H1 (cell line): ENCODE data around the gene FRMD3. TPM values are rescaled to one million over a fixed set of nuclear protein-coding genes. Genes with fewer than 3 reads are reported as not detected.

ENCODE experiments used
- CTCF ChIA-PET: fragments of 300-600 bp; sonication (Branson Sonifier 250); formaldehyde crosslinking; loops from one replicate; lab custom pipeline; 2021; ENCODE audit not compliant: partially characterized antibody; lab: Charles Lee
- POLR2A ChIA-PET: fragments of 300-600 bp; sonication (Branson Sonifier 250); formaldehyde crosslinking; loops from one replicate; lab custom pipeline; 2021; ENCODE audit warnings: inconsistent platforms; ENCODE audit not compliant: partially characterized antibody; lab: Charles Lee
- DNase-seq, 2 experiments: peaks; one replicate each; pipeline versions ENCODE4 v3.0.0 to v3.0.0-alpha.2; 2010 to 2022; ENCODE audit warnings: low spot score in 2 of 2, low read depth in 1 of 2, mixed read lengths in 1 of 2
- FAIRE-seq: peaks from 2 replicates; lab custom pipeline; 2011; peaks lifted over from hg19 to GRCh38; lab: Jason Lieb, UNC
- H2AFZ ChIP-seq: 2 replicates; pipeline ENCODE4 v1.8.1; 2012; ENCODE audit warnings: low read length, inconsistent platforms
- H2AK5ac ChIP-seq: 2 replicates; pipeline ENCODE4 v1.6.1; 2013; ENCODE audit warnings: low read depth, low read length
- H2BK120ac ChIP-seq: replicated peaks from 2 replicates; pipeline ENCODE3; 2013; ENCODE audit warnings: low read depth, low read length, inconsistent platforms
- H2BK12ac ChIP-seq: 2 replicates; pipeline ENCODE4 v1.6.1; 2013; ENCODE audit warnings: low read depth, low read length
- H2BK15ac ChIP-seq: 2 replicates; pipeline ENCODE4 v1.6.1; 2013; ENCODE audit warnings: low read length
- H2BK20ac ChIP-seq: 2 replicates; pipeline ENCODE4 v1.6.1; 2013; ENCODE audit warnings: low read length
- H2BK5ac ChIP-seq: 2 replicates; pipeline ENCODE4 v1.6.1; 2013; ENCODE audit warnings: low read depth, low read length
- H3K14ac ChIP-seq: 2 replicates; pipeline ENCODE4 v1.6.1; 2013; ENCODE audit warnings: inconsistent platforms; ENCODE audit not compliant: insufficient read length
- H3K18ac ChIP-seq: 2 replicates; pipeline ENCODE4 v1.6.1; 2013; ENCODE audit warnings: low read length; ENCODE audit errors: extremely low read depth
- H3K23ac ChIP-seq: 2 replicates; pipeline ENCODE4 v1.6.1; 2013; ENCODE audit warnings: inconsistent platforms; ENCODE audit not compliant: insufficient read length
- H3K23me2 ChIP-seq: 2 replicates; pipeline ENCODE4 v1.6.1; 2013; ENCODE audit warnings: low read depth, low read length
- H3K27ac ChIP-seq: 2 replicates; pipeline ENCODE4 v1.6.1; 2011; ENCODE audit warnings: low read depth, low read length, inconsistent platforms
- H3K27me3 ChIP-seq, 4 experiments: replicated peaks in 1 of 4; 1 replicate in 1 of 4; 2 replicates in 3 of 4; pipeline versions ENCODE4 v1.6.1 to v1.8.1; 2011 to 2013; ENCODE audit warnings: low read length in 3 of 4, mild to moderate bottlenecking in 3 of 4, inconsistent platforms in 2 of 4, mixed read lengths in 2 of 4, moderate library complexity in 1 of 4; ENCODE audit not compliant: control insufficient read depth in 3 of 4, insufficient read depth in 3 of 4; ENCODE audit errors: extremely low read depth in 1 of 4
- H3K36me3 ChIP-seq, 4 experiments: 2 replicates each; pipeline versions ENCODE4 v1.6.1 to v1.8.1; 2011 to 2013; ENCODE audit warnings: mild to moderate bottlenecking in 4 of 4, low read length in 3 of 4, moderate library complexity in 2 of 4, control low read depth in 1 of 4, inconsistent platforms in 1 of 4; ENCODE audit not compliant: insufficient read depth in 4 of 4, control insufficient read depth in 2 of 4
- H3K4ac ChIP-seq: replicated peaks from 2 replicates; pipeline ENCODE3; 2013; ENCODE audit warnings: low read length, low read depth, mixed read lengths, inconsistent platforms; ENCODE audit not compliant: insufficient read length
- H3K4me1 ChIP-seq, 4 experiments: replicated peaks in 1 of 4; 1 replicate in 1 of 4; 2 replicates in 3 of 4; pipeline versions ENCODE4 v1.6.1 to v1.8.1; 2011 to 2013; ENCODE audit warnings: low read length in 3 of 4, inconsistent platforms in 2 of 4, mixed read lengths in 1 of 4; ENCODE audit not compliant: insufficient read depth in 4 of 4, control insufficient read depth in 3 of 4
- H3K4me2 ChIP-seq, 2 experiments: 2 replicates each; pipeline versions ENCODE4 v1.6.1 to v1.8.1; 2011 to 2013; ENCODE audit warnings: low read depth in 2 of 2, low read length in 2 of 2, control low read depth in 1 of 2, inconsistent platforms in 1 of 2, mild to moderate bottlenecking in 1 of 2; ENCODE audit not compliant: insufficient read depth in 1 of 2
- H3K4me3 ChIP-seq, 4 experiments: fragments of 200-600, 300-600 bp in 1 of 4; sonication (generic), shearing (Covaris generic), sonication (Bioruptor Twin) in 1 of 4; 2 replicates each; pipeline versions ENCODE4 v1.5.1 to v1.8.1; 2011 to 2016; ENCODE audit warnings: low read length in 4 of 4, low read depth in 3 of 4, control low read depth in 2 of 4, inconsistent platforms in 2 of 4, mild to moderate bottlenecking in 2 of 4, mixed read lengths in 1 of 4, moderate library complexity in 1 of 4; ENCODE audit not compliant: insufficient read depth in 2 of 4; ENCODE audit errors: extremely low read depth in 1 of 4
- H3K56ac ChIP-seq: replicated peaks from 2 replicates; pipeline ENCODE3; 2013; ENCODE audit warnings: low read depth, mild to moderate bottlenecking, mixed read lengths, low read length, inconsistent platforms; ENCODE audit not compliant: insufficient read length
- H3K79me1 ChIP-seq: 2 replicates; pipeline ENCODE4 v1.6.1; 2013; ENCODE audit warnings: low read depth, low read length, control low read depth
- H3K79me2 ChIP-seq, 2 experiments: 2 replicates each; pipeline versions ENCODE4 v1.6.1 to v1.8.1; 2012 to 2013; ENCODE audit warnings: low read length in 2 of 2, mild to moderate bottlenecking in 2 of 2, inconsistent platforms in 1 of 2; ENCODE audit not compliant: insufficient read depth in 2 of 2, control insufficient read depth in 1 of 2
- H3K9ac ChIP-seq, 4 experiments: replicated peaks in 1 of 4; 1 replicate in 1 of 4; 2 replicates in 3 of 4; pipeline versions ENCODE4 v1.6.1 to v1.8.1; 2011 to 2013; ENCODE audit warnings: low read depth in 3 of 4, low read length in 3 of 4, control low read depth in 2 of 4, mild to moderate bottlenecking in 2 of 4, moderate library complexity in 2 of 4, inconsistent platforms in 1 of 4; ENCODE audit errors: extremely low read depth in 1 of 4
- H3K9me3 ChIP-seq, 2 experiments: 2 replicates each; pipeline versions ENCODE4 v1.6.1 to v1.8.1; 2012 to 2013; ENCODE audit warnings: mild to moderate bottlenecking in 2 of 2, moderate library complexity in 2 of 2, control low read depth in 1 of 2, inconsistent platforms in 1 of 2, low read depth in 1 of 2, low read length in 1 of 2, mixed read lengths in 1 of 2; ENCODE audit not compliant: insufficient read depth in 2 of 2
- H4K20me1 ChIP-seq, 2 experiments: replicated peaks in 1 of 2; 2 replicates each; pipeline versions ENCODE3 to v1.8.1; 2011 to 2013; ENCODE audit warnings: inconsistent platforms in 2 of 2, low read length in 2 of 2, mild to moderate bottlenecking in 1 of 2; ENCODE audit not compliant: insufficient read depth in 2 of 2, control insufficient read depth in 1 of 2
- H4K5ac ChIP-seq: 2 replicates; pipeline ENCODE4 v1.6.1; 2013; ENCODE audit warnings: low read length, low read depth, mixed read lengths, inconsistent platforms; ENCODE audit not compliant: insufficient read length
- H4K8ac ChIP-seq: 2 replicates; pipeline ENCODE4 v1.8.0; 2013; ENCODE audit warnings: mild to moderate bottlenecking, moderate library complexity, low read length, inconsistent platforms; ENCODE audit not compliant: insufficient read depth; ENCODE audit errors: extremely low read depth
- H4K91ac ChIP-seq: replicated peaks from 2 replicates; pipeline ENCODE3; 2013; ENCODE audit warnings: low read length, mixed read lengths, inconsistent platforms; ENCODE audit not compliant: insufficient read length
- SIN3A ChIP-seq, 2 experiments: IDR thresholded peaks in 1 of 2; conservative IDR thresholded peaks in 1 of 2; 2 replicates each; pipeline ENCODE4 v1.6.1; 2011 to 2012; ENCODE audit warnings: low read length in 2 of 2, improper control_type of control experiment in 1 of 2, low read depth in 1 of 2, mild to moderate bottlenecking in 1 of 2
- WGBS, 2 experiments: shearing (Covaris generic) in 1 of 2; methylation state at CpG; one replicate each; pipeline versions ENCODE4 v1.1.6 to v1.1.7; 2013 to 2015; ENCODE audit warnings: low lambda C conversion rate in 2 of 2, mixed read lengths in 2 of 2, inconsistent platforms in 1 of 2, low coverage in 1 of 2, missing lambda C conversion rate in 1 of 2; ENCODE audit not compliant: insufficient replicate concordance in 2 of 2, insufficient coverage in 1 of 2, insufficient read length in 1 of 2; ENCODE audit errors: extremely low coverage in 1 of 2, missing lambda C conversion rate in 1 of 2; 5-methylcytosine and 5-hydroxymethylcytosine counted together
- polyA plus RNA-seq, 7 experiments: library from polyadenylated mRNA; depleted of rRNA in 3 of 7; stranded (reverse) in 5 of 7; unstranded in 2 of 7; fragments of >200 nt in 5 of 7; fragments of 200-250 nt in 2 of 7; gene quantifications; 1 replicate in 5 of 7; 2 replicates in 1 of 7; 4 replicates in 1 of 7; pipeline versions ENCODE4 v1.2.1 to v1.2.3, GENCODE V29; 2011 to 2013; ENCODE audit warnings: missing spikeins in 2 of 7, mixed read lengths in 2 of 7
- total RNA-seq: library from RNA; stranded (reverse); fragmentation: NEBNext Ultra II Directional; extraction: Animal tissue kit (Norgen Biotek cat#: 25700); gene quantifications from 2 replicates; pipeline ENCODE4 v1.2.1, GENCODE V29; 2021

FRMD3 gene
- total and polyA plus RNA-seq, 2 of the 8 experiments (the other 6 are each of a cell fraction or from before 2014, with no cell fraction given) = 0.15 to 1.4 TPM

DNA sequence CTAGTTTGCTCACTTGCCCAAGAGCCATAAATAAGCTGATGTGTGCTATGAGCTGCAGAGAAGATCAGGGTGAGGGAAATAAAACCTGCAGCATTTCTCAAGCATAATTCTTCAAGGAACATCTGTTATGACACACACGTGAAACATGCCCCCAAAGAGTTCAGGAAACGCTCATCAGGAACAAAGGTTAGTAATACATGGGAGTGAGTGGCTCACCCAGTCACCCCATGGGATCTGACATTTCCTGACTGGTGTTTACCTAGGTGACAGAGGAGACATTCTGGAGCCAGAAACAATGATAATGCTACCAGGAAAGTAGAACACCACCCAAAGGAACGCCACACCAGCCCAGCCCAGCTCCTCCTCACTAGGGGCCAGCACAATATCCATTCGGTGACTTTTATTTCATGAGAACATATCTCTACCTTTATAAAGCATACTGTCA is 66.0 kb downstream of the FRMD3 start:
- Histone ChIP-seq H2BK12ac (no peak overlapping the region), H2BK120ac (no peak overlapping the region), H3K14ac (no peak overlapping the region), H3K23me2 (no peaks in the 10 kb centered on the region), H3K56ac (no peak overlapping the region), H3K79me2 (no peaks in the 10 kb centered on the region), H3K4me1 (peaks cover 0 to 7% (median 3%) of the 10 kb centered on the region in 4 experiments; a peak in 3 of 7 replicates), H3K4me2 (no peak overlapping the region), H2BK20ac (no peak overlapping the region), H3K36me3 (no peaks in the 10 kb centered on the region), H4K8ac (no peak overlapping the region), H4K20me1 (no peaks in the 10 kb centered on the region), H2BK15ac (no peak overlapping the region), H3K79me1 (no peaks in the 10 kb centered on the region), H2BK5ac (no peak overlapping the region), H3K9ac (no peak overlapping the region), H4K91ac (no peak overlapping the region), H3K27me3 (no peaks in the 10 kb centered on the region; a peak in 1 of 7 replicates), H3K18ac (no peak overlapping the region), H2AFZ (no peak overlapping the region), H2AK5ac (no peak overlapping the region), H3K23ac (no peak overlapping the region), H4K5ac (no peak overlapping the region), H3K4ac (no peak overlapping the region), H3K4me3 (no peak overlapping the region), H3K9me3 (no peaks in the 10 kb centered on the region), H3K27ac (no peak overlapping the region)
- 95% methylated on average over 4 of the region's 4 CpGs; no CpG with 5 or more reads in 1 of the 2 experiments for WGBS, 2 experiments
- FAIRE-seq = no peak
- POLR2A ChIA-PET = no interaction called here
- CTCF ChIA-PET = interaction anchor here (4.2 kb wide), 1 partner anchor 71 kb away, joined by 17 read pairs; no protein-coding TSS in a partner anchor
- no peak for DNase-seq
- TF ChIP-seq SIN3A (conservative IDR thresholded peaks at IDR 0.05 in 1 of 2, IDR thresholded peaks at IDR 0.05 in 1 of 2; ENCODE audit: low read depth in 1 of 2, low read length in 2 of 2) = no peak
